ENCODE results near the gene ABHD8.

Gene ABHD8

DNA sequence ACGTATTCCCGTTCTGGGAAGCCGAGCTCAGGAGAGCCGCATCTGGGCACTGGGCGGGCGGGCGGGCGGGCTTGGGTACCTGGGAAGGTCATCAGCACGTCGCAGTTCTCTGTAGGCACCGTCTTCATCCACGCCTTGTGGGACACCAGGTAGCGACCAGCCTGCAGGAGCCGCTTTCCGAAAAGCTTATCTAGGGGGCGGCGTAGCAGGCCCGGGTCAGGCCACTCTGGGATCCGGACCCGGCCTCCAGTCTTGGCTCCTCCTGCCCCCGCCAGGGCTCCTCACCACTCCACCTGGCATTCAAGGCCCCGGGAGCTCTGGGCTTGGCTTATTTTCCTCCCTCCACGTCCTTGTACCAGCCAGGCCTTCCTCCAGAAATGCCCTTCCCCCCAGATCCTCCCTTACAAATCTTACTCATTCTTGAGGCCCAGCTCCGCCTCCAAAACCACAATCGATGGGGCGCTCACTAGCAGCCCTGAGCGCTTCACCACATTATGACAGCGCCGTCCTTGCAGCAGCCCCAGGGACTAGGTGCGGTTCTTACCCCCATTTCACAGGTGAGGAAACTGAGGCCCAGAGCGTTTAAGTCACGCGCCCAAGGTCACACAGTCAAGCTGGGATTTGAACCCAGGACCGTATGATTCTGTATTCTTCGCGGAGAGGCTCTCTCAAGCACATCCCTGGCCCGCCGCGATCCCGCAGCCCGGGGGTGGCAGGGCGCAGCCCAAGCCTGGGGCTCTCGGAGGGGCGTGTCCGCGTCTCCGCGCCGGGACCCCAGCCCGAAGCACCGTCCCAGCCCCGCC, 30.6 kb upstream of the ABHD8 start:
- peak; percentile 67 to 76 for DNase-seq (ENCODE audit: low read depth in 2 of 2)

DNA sequence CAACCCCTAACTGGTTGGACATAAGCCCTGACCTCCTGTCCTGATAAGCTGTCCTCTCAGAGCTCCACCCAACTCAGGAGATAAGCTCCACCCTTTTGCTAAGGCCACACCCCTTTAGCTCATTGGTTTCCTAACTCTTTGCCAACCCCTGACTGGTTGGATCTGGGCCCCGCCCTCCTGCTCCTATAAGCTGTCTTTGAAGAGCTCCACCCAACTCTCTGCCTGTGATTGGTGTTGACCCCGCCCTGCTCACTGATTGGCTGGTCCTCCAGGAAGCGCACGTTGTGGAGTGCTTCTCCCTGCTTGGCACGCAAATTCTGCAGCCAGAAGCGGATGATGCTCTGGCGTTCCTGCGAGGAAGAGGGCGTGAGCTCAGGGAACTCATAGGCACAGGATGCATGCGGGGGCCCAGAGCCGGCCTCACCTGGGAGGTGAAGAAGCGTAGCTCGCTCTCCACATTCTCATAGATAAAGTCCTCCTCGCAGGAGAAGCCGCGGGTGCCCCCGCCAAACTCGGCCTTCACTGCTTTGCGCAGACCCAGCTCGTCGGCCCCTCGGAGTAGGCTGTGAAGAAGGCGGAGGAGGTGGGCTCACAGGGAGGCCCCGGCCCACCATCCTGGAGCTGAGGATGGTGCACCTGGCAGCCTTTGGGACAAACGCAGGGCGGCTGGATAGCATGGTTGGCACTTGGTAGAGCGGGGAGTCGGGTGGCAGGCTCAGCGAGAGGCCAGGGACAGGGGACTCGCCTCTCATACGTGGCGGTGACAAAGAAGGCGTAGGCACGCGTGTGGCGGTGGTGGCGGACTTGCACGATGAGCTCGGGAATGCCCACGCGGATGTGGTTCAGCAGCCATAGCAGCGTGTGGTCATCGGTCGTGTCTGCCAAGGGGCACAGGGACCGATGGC, 29.7 kb upstream of the ABHD8 start:
- peak in 1 of 2 donors; percentile 50 for DNase-seq (ENCODE audit: low read depth in 2 of 2)

DNA sequence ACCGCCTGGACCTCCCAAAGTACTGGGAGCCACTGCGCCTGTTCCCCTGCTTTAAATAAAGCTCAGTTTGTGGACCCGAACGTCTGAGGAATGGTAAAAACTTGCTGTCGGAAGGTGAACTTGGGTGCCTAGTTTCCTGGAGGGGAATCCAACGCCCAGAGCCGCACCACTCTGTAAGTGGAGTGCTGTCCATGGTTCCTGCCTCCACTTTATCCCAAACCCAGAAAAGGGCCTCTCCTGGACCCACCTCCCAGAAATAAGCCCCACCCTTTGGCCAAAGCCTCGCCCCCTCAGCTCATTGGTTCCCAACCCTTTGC, 29.1 kb upstream of the ABHD8 start:
- no peak for DNase-seq (ENCODE audit: low read depth in 2 of 2)

DNA sequence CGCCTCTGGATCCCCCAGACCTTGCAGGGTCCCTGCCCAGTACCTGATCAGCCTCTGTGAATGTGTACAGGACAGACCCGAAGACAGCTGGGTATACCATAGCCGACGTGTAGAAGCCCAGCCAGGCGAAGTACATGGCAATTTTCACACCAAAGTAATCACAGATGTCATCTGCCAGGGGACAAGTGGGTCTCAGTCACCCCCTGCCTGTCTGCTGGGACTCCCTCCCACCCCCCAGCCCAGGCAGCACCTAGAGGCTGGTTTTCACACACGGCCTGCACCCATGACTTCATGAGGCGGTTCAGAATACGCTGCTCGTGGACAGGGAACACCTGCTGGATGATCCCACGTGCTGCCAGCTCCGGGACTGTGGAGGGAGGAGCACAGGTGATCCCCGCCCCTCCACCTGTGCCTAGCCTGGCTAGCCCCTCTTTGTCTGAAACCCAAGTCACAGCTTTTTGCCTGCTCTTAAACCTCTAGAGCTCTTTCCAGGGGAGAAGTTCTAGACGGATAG, 27.9 kb upstream of the ABHD8 start:
- no peak for DNase-seq (ENCODE audit: low read depth in 2 of 2)

DNA sequence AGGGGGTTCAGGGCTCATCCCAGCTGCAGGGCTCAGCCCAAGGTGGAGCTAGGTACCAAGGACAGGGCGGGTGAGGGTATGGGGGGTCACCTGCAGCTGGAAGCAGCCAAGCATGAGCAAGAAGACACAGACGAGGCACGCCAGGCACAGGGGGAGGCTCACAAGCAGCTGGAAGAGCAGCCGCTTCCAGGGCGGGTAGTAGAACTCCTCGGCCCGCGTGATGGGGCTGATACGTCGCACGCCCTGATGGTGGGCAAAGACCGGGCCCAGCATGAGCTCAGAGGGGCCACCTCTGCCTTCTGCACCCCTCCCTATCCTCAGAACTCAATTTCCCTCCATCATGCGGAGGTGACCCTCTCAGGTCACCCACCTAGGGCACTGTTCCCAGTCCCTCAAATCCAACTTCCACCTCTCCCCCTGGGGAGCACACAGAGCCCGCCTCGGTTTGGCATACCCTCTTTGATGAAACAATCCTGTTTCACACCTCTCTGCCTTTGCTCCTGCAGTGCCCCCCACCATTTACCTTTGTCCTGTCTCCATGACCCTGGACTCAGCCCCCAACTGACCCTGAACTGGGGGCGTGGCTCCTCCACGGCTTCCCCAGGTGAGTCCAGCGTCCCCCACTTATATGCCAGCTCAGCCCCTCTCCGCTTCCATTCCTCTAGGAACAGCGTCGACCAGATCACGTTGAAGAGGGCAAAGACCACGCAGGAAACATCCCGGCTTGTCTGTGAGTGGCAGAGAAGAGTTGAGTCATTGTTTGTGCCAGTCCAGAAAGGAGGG, 27.2 kb upstream of the ABHD8 start:
- DNase-seq (ENCODE audit: low read depth in 2 of 2) = no peak

DNA sequence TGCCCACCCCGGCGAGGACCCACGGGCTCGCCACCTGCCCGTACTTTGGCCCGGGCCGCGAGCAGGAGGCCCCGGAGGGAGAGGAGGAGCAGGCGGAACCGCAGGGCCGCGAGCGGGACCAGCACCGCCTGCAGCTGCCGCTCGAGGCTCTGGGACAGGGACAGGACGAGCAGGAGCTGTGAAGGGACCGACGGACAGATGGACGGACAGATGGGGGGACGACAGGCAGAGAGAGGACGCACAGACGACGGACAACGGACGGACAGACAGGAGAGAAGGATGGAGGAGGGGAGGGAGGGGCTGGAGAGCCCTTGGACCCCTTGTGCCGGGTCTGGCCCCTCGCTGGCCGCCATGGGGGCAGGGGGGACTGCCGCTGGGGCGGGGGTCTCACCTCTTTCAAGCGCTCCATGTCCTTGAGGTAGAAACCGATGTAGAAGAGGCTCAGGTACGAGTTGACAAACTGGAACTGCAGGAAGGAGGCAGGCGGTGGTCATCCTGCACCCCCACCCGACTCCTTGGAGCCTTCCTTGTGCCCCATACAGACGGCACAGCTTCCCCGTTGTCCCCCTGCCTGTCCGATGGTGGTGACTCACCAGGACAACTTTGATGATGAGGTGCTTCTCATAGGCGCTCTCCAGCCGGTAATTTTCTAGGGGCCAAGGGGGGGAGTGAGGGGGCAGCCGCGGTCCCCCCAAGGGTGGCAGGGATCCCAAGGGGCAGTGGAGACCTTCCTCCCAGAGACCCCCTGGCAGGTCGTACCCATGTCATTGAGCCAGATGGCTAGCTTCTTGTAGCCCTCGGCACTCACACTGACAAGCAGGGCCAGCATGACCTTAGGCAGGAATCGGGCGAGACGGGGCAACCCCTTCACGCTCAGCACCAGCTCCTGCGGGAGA, 26.4 kb upstream of the ABHD8 start:
- no peak for DNase-seq (ENCODE audit: low read depth in 2 of 2)

DNA sequence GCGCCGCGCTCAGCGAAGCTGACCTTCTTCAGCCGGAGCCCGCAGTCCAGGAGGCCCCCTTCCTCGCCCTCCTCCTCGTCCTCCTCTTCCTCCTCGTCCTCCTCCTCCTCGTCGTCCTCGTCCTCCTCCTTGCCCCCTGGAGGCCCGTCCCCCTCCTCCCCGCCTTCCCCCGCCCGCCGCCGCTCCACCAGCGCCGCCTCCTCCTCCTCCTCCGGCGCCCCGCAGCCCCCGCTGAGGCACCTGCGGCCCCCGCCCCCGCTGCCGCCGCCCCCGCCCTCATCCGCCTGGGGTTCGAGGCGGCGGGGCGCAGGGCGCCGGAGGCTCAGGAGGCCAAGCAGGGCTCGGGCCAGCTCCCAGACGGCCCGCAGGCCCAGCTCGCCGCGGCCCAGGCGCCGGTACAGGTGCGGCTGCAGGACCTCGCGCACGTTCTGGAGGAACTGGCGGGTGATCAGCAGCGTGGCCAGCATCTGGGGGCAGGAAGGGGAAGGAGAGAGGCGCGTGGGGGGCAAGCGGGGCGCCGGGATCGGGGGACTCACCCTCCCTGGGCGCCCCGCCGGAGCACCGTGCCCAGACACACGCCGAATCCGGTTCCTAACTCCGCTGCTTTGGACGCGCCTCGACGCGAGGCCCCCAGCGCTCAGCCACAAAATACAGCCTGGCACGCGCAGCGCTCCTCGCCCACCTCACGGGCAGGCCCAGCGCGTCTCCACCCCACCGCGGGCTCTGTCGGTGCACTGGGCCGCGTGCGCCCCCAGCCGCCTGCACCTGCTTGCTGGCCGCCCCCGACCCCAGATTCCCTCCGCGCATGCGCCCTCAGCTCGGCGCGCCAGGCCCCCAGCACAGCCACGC, 25.5 kb upstream of the ABHD8 start:
- no peak for DNase-seq (ENCODE audit: low read depth in 2 of 2)

DNA sequence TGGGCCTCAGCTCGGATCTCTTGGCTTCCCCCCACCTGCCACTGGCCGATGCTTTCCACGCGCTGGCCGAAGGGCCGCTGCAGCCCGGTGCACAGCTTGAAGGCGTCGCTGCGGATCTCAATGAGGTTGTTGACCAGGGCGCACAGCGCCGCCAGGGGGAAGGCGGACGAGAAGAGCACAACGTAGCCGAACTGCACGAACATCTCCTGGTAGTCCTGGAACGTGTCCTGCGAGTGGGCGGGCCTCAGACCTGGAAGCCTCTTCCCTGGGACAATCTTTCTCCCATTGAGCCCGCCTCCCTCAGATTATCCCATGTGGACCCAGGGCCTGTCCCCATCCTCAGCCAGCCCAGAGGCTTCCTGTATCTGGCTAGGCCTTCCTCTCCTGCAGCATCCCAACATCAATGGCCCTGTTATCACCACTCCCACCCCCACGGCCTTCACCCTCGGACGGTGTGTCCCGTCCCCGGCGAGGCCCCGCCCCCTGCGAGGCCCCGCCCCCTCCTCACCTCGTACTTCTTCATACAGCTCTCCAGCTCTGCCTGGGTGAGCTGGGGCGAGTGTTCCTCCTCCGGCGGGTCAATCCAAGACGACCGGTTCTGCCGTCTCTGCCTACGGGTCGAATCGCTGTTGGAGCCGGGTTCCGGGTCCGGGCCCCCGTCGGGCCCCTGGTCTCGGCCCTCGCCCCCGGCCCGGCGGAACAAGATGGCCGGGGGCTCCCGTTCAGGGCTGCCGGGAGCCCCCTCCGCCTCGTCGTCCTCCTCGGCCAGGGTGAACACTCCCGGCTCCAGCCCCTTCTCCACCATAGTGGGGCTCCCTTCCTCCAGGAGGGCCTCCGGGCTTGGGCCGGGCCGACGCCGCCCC, 24.7 kb upstream of the ABHD8 start:
- no peak for DNase-seq (ENCODE audit: low read depth in 2 of 2)

DNA sequence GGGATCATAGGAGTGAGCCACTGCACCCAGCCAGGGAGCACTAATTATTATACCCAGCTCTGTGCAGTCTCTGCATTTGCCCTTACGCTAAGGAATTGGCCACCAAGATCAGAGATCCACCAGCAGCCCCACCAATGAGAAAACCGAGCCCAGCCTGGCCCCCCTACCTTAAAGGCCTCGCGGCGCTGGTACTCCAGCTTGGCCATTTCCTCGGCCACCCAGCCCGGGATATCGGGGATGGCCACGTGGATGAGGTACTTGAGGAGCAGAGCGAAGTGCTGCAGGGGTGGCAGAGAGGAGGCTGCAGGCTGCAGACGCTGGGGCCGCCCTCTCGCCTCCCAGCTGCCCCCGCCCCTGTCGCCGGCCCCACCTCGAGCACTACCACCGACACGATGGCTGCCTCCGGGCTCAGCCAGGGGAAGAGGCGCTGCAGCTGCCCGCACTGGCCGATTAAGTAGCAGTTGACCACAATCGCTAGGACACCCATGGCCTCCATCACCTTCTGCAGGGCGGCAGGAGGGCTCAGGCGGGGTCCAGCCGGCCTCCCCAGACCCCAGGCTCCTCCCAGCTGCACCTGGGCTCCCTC, 23.9 kb upstream of the ABHD8 start:
- no peak for DNase-seq (ENCODE audit: low read depth in 2 of 2)

DNA sequence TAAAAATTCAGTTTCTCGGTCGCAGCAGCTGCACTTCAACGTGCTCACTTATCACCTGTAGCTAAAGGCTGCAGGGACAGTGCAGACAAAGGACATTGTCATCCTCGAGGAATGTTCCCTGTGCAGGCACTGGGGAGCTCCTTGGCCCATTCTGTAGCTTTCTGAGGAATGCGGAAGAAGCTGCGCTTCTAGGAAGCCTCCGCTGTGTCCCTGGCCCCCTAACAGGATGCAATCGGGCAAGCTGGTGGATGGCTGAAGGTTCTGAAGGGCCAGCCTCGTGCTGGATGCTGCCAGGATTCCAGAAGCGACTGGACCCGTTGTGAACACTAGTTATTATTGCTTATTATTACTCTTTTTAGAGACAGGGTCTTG, 23.4 kb upstream of the ABHD8 start:
- no peak for DNase-seq (ENCODE audit: low read depth in 2 of 2)

DNA sequence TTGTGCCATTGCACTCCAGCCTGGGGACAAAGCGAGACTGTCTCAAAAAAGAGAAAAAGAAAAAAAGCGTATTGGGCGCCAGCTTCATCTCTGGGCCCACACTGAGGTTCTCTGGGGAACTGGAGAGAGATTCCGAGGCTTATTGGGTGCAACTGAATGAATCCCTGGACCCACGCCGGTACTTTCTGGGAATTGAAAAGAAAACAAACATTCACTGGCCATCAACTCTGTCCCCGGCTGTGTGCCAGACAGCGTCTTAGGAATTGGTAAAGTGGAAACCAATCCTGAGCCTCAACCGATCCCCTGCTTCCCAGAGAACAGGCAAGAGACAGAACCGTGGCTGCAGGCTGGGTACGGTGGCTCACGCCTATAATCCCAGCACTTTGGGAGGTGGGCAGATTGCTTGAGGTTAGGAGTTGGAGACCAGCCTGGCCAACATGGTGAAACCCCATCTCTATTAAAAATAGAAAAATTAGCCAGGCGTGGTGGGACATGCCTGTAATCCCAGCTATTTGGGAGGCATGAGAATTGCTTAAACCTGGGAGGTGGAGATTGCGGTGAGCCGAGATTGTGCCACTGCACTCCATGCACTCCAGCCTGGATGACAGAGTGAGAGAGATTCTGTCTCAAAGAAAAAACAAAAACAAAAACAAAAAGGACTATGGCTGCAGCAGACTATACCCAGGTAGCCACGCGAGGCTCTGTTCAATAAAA, 22.8 kb upstream of the ABHD8 start:
- no peak for DNase-seq (ENCODE audit: low read depth in 2 of 2)

DNA sequence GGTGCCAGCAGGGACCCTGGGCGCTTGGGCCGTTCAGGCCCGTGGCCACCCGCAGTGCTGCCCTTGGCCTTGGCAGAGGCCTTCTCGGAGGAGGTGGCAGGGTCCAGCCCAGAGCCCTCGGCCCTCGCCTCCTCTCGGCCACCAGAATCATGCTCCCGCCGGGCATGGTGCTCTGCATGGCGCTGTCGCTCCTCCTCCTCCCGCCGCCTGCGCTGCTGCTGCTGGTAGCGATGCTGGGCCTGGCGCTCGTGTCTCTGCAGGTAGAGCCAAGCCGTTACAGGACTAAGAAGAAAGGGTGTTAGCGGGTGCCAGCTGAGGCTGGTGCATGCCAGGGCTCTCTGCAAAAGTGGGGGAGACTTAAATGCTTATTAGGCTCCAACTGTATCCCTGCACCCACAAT, 21.9 kb upstream of the ABHD8 start:
- DNase-seq (ENCODE audit: low read depth in 2 of 2) = no peak

DNA sequence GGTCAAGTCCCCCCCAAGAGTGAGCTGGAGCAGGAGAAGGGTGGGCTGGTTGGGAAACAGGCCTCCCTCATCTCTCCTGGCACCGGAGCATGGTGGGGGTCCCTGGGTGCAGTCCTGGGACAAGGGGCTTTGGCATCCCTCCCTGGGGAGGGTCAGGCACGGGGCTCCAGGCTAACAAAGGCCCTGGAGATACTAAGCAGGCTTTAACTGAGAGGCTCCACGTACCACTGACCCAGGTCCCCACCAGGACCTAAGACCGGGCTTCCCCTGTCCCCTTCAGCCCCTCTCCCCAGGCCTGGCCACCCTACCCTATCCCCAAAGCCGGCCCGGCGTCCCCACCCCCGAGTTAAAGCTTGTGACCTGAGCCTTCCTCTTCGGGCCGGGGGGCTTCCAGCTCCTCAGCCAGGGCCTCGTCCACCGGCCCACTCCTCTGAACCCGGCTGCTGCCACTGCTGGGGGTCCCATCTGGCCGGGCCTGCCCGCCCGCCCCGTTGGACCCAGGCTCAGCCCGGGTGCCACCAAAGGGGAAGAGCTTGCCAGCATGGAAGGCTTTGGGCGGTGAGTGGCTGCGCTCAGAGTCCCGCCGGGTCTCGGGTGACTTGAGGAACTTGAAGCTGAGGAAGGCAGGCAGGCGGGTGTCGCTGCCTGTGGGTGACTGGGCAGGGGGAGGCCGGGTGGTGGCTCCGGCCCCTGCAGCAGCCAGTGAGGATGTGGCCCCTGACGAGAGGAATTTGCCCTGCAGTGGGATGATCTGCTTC, 21.3 kb upstream of the ABHD8 start:
- DNase-seq (ENCODE audit: low read depth in 2 of 2) = no peak

DNA sequence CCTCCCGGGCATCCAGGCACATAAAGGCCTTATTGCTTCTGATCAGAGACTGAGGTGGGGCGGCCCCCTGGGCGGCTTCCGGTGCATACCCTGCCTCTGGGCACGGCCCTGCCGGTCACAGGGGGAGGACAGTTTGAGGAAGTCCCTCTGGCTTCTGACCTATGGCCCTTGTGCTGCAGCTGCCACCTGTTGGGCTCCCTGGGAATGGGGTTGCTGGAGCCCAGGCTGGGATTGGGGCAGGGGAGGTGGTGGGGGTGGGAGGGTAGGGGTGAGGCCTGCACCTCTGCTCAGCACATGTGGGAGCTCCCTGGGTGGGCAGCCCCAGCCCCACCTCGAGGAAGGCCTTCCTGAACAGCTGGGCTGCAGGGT, 20.7 kb upstream of the ABHD8 start:
- no peak for DNase-seq (ENCODE audit: low read depth in 2 of 2)

DNA sequence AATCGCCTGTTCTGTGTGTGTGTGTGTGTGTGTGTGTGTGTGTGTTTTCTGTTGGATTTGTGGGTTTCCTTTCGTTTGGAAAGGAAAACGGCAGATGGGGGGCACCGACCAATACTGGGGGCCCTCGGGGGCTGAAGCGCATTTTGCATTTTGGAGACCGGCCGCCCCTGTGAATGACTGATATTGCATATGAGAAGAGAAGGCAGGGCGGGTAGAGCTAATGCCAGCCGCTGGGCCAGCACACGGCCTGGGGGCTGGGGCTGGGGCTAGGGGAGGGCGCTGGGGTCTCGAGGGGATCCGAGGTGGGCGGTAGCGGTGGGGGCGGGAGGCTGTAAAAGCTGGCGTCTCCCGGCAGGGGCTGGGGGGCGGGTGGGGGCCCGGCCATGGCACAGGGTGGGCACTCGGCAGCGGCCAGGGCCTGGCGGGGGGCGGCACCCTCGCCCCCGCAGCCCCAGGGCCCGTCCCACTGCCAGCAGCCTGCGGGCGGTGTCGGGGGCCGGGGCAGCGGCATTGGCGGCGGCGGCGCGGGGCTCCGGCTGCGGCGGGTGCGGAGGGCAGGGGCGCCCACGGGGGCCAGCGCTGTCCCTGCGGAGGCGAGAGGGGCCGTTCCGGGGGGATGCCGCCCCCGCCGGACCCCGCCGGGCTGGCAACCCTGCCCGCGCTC, 20.2 kb upstream of the ABHD8 start:
- no peak for DNase-seq (ENCODE audit: low read depth in 2 of 2)

DNA sequence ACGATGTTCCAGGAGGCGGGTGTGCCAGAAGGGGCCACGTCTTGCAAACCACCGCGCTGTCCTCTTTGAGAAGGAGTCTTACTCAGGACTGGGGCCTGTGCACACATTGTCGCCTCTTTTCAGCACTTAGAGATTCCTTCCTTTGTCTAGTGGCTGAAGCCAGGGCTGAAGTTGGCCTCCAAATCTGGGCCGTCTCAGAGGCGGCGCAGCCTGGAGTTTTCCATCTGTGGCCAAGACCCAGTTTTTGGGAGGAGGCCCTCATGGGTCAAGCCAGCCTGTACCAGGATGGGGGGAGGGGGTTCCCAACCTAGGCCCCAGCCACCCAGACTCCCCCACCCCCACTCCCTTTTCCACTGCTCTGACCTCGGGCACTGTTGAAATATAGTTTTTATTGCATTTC, 19.6 kb upstream of the ABHD8 start:
- no peak for DNase-seq (ENCODE audit: low read depth in 2 of 2)

All from stimulated activated CD4-positive, alpha-beta T cell treated with anti-CD3 and anti-CD28 coated beads, Interleukin-4, amount 100 ng/mL, for 48 hours (primary cell).